Cardiac muscle cell (in vitro differentiated cells and primary cell): ENCODE data around the gene BBIP1. TPM values are rescaled to one million over a fixed set of nuclear protein-coding genes. Genes with fewer than 3 reads are reported as not detected.

Experiments used
- DNase-seq, 2 donors: peaks; one replicate each; pipeline versions ENCODE4 v3.0.0 to v3.0.0-alpha.2; 2010 to 2017; ENCODE audit warnings: low read depth in 1 of 2, low spot score in 1 of 2
- H3K27ac ChIP-seq: fragments of 200-600 bp; sonication (generic); 2 replicates; pipeline ENCODE4 v1.5.1; 2016
- H3K27me3 ChIP-seq: fragments of 200-600 bp; sonication (generic); 2 replicates; pipeline ENCODE4 v1.6.0; 2016; ENCODE audit warnings: control low read depth
- H3K36me3 ChIP-seq: fragments of 200-600 bp; sonication (generic); 2 replicates; pipeline ENCODE4 v1.5.1; 2016; ENCODE audit warnings: control low read depth
- H3K4me1 ChIP-seq: fragments of 200-600 bp; sonication (generic); 2 replicates; pipeline ENCODE4 v1.8.1; 2017; ENCODE audit warnings: low read depth, mild to moderate bottlenecking, mixed run types
- H3K4me3 ChIP-seq: fragments of 200-600 bp; sonication (generic); 2 replicates; pipeline ENCODE4 v1.5.1; 2016; ENCODE audit warnings: mild to moderate bottlenecking
- H3K9me3 ChIP-seq: fragments of 200-600 bp; sonication (generic); 2 replicates; pipeline ENCODE4 v1.5.1; 2017; ENCODE audit warnings: low read depth, mild to moderate bottlenecking, control low read depth
- polyA plus RNA-seq: library from polyadenylated mRNA; unstranded; fragments of >200 nt; fragmentation: Nextera tagmentation; extraction: Ambion mirVana; gene quantifications from 2 replicates; pipeline ENCODE4 v1.2.1, GENCODE V29; 2016
- total RNA-seq: library from RNA; depleted of rRNA; stranded (reverse); fragments of >200 nt; gene quantifications from 2 replicates; pipeline ENCODE4 v1.2.3, GENCODE V29; 2016
- TF ChIP-seq, protein P1 (sequence below): IDR thresholded peaks from 2 replicates; pipeline ENCODE4 v1.5.1; 2012; ENCODE audit warnings: low read depth, mild to moderate bottlenecking, low read length

BBIP1 gene
- total and polyA plus RNA-seq, 2 experiments from 2014 or later, result 10.9 to 28.3 TPM

DNA sequence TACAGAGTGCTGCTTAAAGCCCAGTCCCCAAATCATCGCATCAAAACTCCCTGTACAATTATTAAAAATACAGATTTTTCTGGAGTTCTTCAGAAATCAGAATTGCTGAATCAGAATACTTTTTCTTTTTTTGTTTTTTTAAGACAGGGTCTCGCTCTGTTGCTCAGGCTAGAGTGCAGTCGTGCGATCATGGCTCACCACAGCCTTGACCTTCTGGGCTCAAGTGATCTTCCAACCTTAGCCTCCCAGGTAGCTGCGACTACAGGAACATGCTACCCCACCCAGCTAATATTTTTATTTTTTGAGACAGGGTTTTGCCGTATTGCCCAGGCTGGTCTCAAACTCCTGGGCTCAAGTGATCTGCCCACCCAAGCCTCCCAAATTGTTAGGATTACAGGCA lies 3.9 kb downstream of the BBIP1 start:
- H3K9me3 ChIP-seq, result no peaks in the 10 kb centered on the region
- DNase-seq, result no peak
- H3K27me3 ChIP-seq, result no peaks in the 10 kb centered on the region
- H3K4me3 ChIP-seq, result no peak overlapping the region
- peaks cover 2% of the 10 kb centered on the region for H3K36me3 ChIP-seq
- H3K4me1 ChIP-seq, result peaks cover 18% of the 10 kb centered on the region
- TF ChIP-seq, protein P1, sequence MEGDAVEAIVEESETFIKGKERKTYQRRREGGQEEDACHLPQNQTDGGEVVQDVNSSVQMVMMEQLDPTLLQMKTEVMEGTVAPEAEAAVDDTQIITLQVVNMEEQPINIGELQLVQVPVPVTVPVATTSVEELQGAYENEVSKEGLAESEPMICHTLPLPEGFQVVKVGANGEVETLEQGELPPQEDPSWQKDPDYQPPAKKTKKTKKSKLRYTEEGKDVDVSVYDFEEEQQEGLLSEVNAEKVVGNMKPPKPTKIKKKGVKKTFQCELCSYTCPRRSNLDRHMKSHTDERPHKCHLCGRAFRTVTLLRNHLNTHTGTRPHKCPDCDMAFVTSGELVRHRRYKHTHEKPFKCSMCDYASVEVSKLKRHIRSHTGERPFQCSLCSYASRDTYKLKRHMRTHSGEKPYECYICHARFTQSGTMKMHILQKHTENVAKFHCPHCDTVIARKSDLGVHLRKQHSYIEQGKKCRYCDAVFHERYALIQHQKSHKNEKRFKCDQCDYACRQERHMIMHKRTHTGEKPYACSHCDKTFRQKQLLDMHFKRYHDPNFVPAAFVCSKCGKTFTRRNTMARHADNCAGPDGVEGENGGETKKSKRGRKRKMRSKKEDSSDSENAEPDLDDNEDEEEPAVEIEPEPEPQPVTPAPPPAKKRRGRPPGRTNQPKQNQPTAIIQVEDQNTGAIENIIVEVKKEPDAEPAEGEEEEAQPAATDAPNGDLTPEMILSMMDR, result no peak
- no peak overlapping the region for H3K27ac ChIP-seq

DNA sequence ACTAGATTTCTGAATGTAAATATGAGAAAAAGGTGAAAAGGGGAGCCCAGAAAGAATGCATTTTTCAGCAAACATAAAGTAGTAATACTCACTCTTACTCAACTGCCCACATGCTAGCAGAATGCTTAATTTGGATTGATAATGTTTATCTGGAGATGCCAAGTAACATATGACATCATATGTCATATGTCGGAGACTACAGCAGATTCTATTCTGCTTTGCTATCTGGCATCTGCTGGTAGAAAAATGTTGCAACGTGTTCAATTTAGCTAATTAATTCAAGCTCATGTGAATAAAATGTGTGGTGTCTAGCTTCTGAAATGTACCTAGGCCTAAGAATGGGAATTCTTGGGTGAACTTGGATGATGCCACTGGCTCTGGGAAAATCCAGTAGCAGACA lies 4.5 kb downstream of the BBIP1 start:
- H3K27ac ChIP-seq, result no peak overlapping the region
- peaks cover 18% of the 10 kb centered on the region for H3K4me1 ChIP-seq
- H3K4me3 ChIP-seq, result no peak overlapping the region
- H3K27me3 ChIP-seq, result no peaks in the 10 kb centered on the region
- TF ChIP-seq, protein P1, result no peak
- no peak for DNase-seq
- H3K36me3 ChIP-seq, result peaks cover 2% of the 10 kb centered on the region
- H3K9me3 ChIP-seq, result no peaks in the 10 kb centered on the region

DNA sequence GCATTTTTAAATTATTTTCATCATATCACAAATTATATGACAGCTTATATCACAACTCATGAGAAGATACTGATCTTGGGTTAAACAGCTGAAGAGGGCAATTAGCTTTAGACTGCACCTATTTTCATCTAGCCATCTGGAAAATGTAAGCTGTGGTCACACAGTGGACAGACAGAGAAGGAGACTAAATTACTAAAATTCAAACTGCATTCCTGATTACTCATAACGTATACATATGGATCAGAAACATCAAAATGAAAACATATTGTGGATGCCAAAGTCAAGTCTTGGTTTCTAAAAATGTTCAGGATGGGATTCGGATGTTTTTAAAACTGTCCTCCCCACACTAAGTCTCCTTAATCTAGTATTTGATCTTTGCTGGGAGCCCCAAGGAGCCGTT lies 6.6 kb downstream of the BBIP1 start:
- peaks cover 2% of the 10 kb centered on the region for H3K36me3 ChIP-seq
- no peaks in the 10 kb centered on the region for H3K27me3 ChIP-seq
- no peak overlapping the region for H3K27ac ChIP-seq
- peaks cover 14% of the 10 kb centered on the region for H3K4me1 ChIP-seq
- DNase-seq, result peak in 1 of 2 donors; percentile 18
- no peak overlapping the region for H3K4me3 ChIP-seq
- TF ChIP-seq, protein P1, result no peak
- no peaks in the 10 kb centered on the region for H3K9me3 ChIP-seq

DNA sequence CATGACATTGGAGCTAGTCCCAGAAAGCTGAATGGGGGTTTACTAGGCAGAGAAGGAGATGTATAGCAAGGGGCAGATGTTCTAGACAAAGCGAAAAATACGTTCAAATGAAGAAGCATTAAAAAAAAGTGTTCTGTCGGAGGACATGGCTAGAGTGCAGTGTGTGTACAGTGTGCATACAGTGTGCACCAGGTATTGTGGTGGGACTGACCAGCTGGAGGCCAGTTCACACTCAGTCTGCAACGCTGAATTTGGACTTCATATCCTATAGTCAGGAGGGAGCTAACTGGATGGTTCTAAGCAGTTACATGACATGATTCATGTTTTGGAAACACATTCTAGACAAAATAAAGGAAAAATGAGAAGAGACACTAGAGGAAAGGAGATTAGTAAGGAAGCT lies 8.8 kb downstream of the BBIP1 start:
- H3K27me3 ChIP-seq, result no peaks in the 10 kb centered on the region
- no peak for DNase-seq
- peaks cover 14% of the 10 kb centered on the region for H3K4me1 ChIP-seq
- peaks cover 2% of the 10 kb centered on the region for H3K36me3 ChIP-seq
- no peak overlapping the region for H3K27ac ChIP-seq
- H3K4me3 ChIP-seq, result no peak overlapping the region
- TF ChIP-seq, protein P1, result no peak
- H3K9me3 ChIP-seq, result no peaks in the 10 kb centered on the region

DNA sequence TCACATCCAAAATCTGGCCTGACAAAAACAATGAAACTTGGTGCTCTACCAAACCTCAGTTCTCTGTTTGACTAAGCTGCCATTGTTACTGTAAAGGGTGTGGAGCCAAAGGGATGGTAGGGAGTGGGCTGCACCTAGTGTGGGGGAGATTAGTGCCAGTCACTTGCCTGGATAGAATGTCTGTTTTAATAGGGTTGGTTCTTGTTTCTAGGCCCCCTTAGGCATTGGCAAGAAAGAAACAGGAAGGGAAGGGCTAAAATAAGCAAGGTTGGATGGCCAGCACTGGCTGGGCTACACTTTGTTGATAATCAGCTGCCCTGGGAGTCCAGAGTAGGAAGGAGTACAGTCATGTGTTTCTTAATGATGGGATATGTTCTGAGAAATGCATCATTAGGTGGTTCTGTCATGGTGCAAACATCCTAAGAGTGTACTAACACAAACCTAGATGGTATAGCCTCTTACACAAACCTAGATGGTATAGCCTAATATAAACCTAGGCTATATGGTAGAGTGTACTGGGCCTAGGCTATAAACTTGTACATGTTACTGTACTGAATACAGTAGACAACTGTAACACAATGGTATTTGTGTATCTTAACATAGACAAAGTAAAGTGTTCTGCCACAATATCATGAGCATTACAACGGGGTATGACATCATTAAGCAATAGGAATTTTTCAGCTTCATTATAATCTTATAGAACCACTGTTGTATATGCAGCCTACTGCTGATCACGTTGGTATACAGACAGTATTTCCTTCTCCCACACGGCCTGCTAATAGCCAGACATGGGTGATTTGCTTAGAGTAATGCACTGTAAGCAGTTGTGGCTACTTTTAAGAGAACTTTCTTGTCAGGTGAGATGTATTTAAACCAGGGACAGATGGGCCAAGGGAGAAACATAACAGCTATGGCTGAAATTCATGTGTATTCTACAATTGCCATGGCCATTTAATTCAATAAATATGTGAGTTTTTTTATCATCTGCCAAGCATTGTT lies 15.4 kb downstream of the BBIP1 start:
- Histone ChIP-seq H3K9me3 (no peaks in the 10 kb centered on the region), H3K4me1 (no peaks in the 10 kb centered on the region), H3K4me3 (no peak overlapping the region), H3K36me3 (peaks cover 30% of the 10 kb centered on the region), H3K27ac (peak overlapping the region; percentile 2), H3K27me3 (no peaks in the 10 kb centered on the region)
- TF ChIP-seq, protein P1, result no peak
- no peak for DNase-seq
